Astrocyte (in vitro differentiated cells and primary cell): Measurements from ENCODE around the gene FUT7. TPM values are rescaled to one million over a fixed set of nuclear protein-coding genes. Genes with fewer than 3 reads are reported as not detected.

Experiments
- DNase-seq: peaks from one replicate; pipeline ENCODE4 v3.0.0-alpha.2; 2010; ENCODE audit warnings: low read depth
- FAIRE-seq: peaks from 2 replicates; lab custom pipeline; 2011; peaks lifted over from hg19 to GRCh38; lab: Jason Lieb, UNC
- H2AFZ ChIP-seq: 2 replicates; pipeline ENCODE4 v1.6.0; 2012; ENCODE audit warnings: low read depth, low read length, inconsistent platforms
- H3K27ac ChIP-seq: 2 replicates; pipeline ENCODE4 v1.5.1; 2011; ENCODE audit warnings: low read depth, low read length, inconsistent platforms
- H3K27me3 ChIP-seq: 2 replicates; pipeline ENCODE4 v1.6.0; 2011; ENCODE audit warnings: low read length, inconsistent platforms; ENCODE audit not compliant: insufficient read depth
- H3K36me3 ChIP-seq: 2 replicates; pipeline ENCODE4 v1.5.1; 2011; ENCODE audit warnings: low read length, inconsistent platforms; ENCODE audit not compliant: insufficient read depth
- H3K4me1 ChIP-seq: 2 replicates; pipeline ENCODE4 v1.5.1; 2011; ENCODE audit warnings: low read length, inconsistent platforms; ENCODE audit not compliant: insufficient read depth
- H3K4me2 ChIP-seq: 2 replicates; pipeline ENCODE4 v1.6.0; 2012; ENCODE audit warnings: low read length, inconsistent platforms
- H3K4me3 ChIP-seq: 2 replicates; pipeline ENCODE4 v1.5.1; 2011; ENCODE audit warnings: low read depth, mild to moderate bottlenecking, low read length, inconsistent platforms; ENCODE audit not compliant: insufficient read depth
- H3K79me2 ChIP-seq: 2 replicates; pipeline ENCODE4 v1.6.0; 2012; ENCODE audit warnings: mild to moderate bottlenecking, low read length, inconsistent platforms; ENCODE audit not compliant: insufficient read depth
- H3K9ac ChIP-seq: 2 replicates; pipeline ENCODE4 v1.6.0; 2012; ENCODE audit warnings: mild to moderate bottlenecking, low read length, inconsistent platforms
- H3K9me3 ChIP-seq: 2 replicates; pipeline ENCODE4 v1.5.1; 2012; ENCODE audit warnings: low read depth, mild to moderate bottlenecking, low read length, inconsistent platforms; ENCODE audit not compliant: insufficient read depth
- H4K20me1 ChIP-seq: 2 replicates; pipeline ENCODE4 v1.6.0; 2012; ENCODE audit warnings: low read length, inconsistent platforms; ENCODE audit not compliant: insufficient read depth
- H3K27ac Mint-ChIP-seq: one replicate; pipeline ENCODE4 v1.8.0; 2021; ENCODE audit warnings: mild to moderate bottlenecking, mixed read lengths; ENCODE audit not compliant: unreplicated experiment
- H3K27me3 Mint-ChIP-seq: one replicate; pipeline ENCODE4 v1.8.0; 2021; ENCODE audit warnings: low read depth, mixed read lengths; ENCODE audit not compliant: unreplicated experiment
- H3K36me3 Mint-ChIP-seq: one replicate; pipeline ENCODE4 v1.8.0; 2021; ENCODE audit warnings: low read depth, mixed read lengths; ENCODE audit not compliant: unreplicated experiment
- H3K4me1 Mint-ChIP-seq: one replicate; pipeline ENCODE4 v1.8.0; 2021; ENCODE audit warnings: low read depth, mixed read lengths; ENCODE audit not compliant: unreplicated experiment
- H3K4me3 Mint-ChIP-seq: one replicate; pipeline ENCODE4 v1.8.0; 2021; ENCODE audit warnings: mild to moderate bottlenecking, moderate library complexity, mixed read lengths; ENCODE audit not compliant: unreplicated experiment
- H3K9me3 Mint-ChIP-seq: one replicate; pipeline ENCODE4 v1.8.0; 2021; ENCODE audit warnings: mild to moderate bottlenecking, mixed read lengths; ENCODE audit not compliant: unreplicated experiment
- EZH2 ChIP-seq: IDR thresholded peaks from 2 replicates; pipeline ENCODE4 v1.6.1; 2012; ENCODE audit warnings: mild to moderate bottlenecking, low read length, inconsistent platforms; ENCODE audit not compliant: insufficient read depth
- total RNA-seq: library from RNA; stranded (reverse); gene quantifications from 2 replicates; pipeline ENCODE4 v1.2.1, GENCODE V29; 2021
- TF ChIP-seq, protein P1 (sequence below): IDR thresholded peaks from 2 replicates; pipeline ENCODE4 v1.5.1; 2011; ENCODE audit warnings: low read depth, mild to moderate bottlenecking, inconsistent platforms, low read length, moderate library complexity; ENCODE audit not compliant: insufficient read depth

The FUT7 gene
- total RNA-seq, 1 donor from 2014 or later = not detected

DNA sequence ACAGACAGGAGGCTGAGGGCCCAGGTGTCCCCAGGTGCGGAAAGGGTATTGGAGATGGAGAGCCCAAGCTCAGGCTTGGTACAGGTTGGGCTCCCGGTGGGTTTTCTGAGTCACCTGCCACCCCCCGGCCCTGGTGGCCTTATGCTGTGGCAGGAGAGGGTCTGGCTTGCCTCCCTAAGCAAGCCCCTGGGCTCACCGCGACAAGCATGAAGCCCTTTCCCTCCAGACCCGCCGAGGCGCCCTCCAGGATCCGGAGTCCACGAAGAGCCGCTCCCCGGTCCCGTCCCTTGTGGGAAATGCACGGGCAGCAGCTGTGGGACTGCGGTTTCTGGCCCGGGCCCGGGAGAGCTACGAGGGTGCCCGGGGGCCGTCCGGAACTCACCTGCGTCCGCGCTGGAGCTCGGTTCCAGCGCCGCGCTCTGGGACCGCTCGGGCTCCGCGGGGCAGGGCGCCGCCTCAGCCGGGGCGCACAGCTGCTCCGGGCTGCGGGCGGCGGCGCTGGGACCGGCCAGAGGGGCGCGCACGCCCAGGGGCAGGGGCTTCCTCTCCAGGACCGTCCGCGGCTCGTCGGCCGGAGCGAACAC, 37.7 kb upstream of the FUT7 start:
- Mint-ChIP-seq H3K27me3 (peaks cover 19% of the 10 kb centered on the region), H3K4me1 (no peaks in the 10 kb centered on the region), H3K36me3 (peaks cover 3% of the 10 kb centered on the region), H3K4me3 (no peak overlapping the region), H3K27ac (no peak overlapping the region), H3K9me3 (no peaks in the 10 kb centered on the region)
- peak overlapping the region; percentile 61 for H3K4me3 ChIP-seq
- H3K36me3 ChIP-seq = no peaks in the 10 kb centered on the region
- H3K79me2 ChIP-seq = no peaks in the 10 kb centered on the region
- H2AFZ ChIP-seq = no peak overlapping the region
- DNase-seq = no peak
- no peak for FAIRE-seq
- no peak overlapping the region for H3K9ac ChIP-seq
- H3K4me2 ChIP-seq = peak overlapping the region; percentile 86
- H3K27me3 ChIP-seq = no peaks in the 10 kb centered on the region
- peaks cover 9% of the 10 kb centered on the region for H3K4me1 ChIP-seq
- H3K9me3 ChIP-seq = no peaks in the 10 kb centered on the region
- no peak for TF ChIP-seq EZH2
- TF ChIP-seq, protein P1, sequence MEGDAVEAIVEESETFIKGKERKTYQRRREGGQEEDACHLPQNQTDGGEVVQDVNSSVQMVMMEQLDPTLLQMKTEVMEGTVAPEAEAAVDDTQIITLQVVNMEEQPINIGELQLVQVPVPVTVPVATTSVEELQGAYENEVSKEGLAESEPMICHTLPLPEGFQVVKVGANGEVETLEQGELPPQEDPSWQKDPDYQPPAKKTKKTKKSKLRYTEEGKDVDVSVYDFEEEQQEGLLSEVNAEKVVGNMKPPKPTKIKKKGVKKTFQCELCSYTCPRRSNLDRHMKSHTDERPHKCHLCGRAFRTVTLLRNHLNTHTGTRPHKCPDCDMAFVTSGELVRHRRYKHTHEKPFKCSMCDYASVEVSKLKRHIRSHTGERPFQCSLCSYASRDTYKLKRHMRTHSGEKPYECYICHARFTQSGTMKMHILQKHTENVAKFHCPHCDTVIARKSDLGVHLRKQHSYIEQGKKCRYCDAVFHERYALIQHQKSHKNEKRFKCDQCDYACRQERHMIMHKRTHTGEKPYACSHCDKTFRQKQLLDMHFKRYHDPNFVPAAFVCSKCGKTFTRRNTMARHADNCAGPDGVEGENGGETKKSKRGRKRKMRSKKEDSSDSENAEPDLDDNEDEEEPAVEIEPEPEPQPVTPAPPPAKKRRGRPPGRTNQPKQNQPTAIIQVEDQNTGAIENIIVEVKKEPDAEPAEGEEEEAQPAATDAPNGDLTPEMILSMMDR = no peak
- no peak overlapping the region for H3K27ac ChIP-seq
- peaks cover 14% of the 10 kb centered on the region for H4K20me1 ChIP-seq

DNA sequence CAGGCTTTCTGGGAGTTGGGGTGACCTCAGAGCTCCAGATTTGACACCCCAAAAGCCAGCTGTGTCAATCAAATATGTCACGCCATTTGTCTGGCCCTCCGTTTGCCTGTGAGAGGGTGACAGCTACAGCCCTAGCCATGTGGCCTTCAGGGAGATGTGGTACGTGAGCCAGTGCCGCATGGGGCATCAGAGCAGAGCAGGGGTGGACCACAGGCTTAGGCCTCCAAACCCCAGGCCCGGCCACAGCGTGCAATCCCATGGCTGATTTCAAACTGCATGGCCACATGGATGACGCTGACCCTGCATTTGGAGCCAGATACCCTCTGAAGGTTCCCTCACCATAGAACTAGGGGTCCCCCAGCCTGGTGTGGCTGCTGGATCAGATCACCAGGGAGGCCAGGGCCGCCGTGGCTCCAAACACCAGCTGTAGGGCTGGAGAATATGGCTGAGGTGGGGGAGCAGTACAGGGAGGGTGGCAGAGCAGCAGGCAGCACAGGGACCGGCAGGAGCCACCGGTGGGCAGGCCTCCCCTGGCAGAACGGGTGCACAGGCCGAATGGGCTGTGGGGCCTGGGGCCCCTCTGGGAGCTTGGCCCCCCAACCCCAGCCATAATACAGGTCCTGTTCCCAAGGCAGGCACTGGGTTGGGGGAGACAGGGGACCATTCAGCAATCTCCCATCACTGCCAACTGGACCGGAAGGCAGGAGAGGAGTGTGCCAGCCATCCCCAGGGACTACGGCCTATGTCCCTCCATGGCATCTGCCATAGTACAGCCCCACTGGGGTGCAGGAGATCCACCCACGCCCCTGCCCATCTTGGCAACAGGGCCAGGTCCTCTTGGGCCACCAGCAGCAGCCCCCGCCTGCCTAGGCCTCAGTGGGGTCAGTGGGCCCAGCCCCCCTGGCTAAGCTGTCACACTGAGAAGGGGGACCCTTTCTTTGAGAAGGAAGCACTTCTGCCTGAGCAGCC, 36.9 kb upstream of the FUT7 start:
- H3K36me3 Mint-ChIP-seq = peaks cover 3% of the 10 kb centered on the region
- no peaks in the 10 kb centered on the region for H3K27me3 ChIP-seq
- H3K4me1 ChIP-seq = peaks cover 9% of the 10 kb centered on the region
- H3K4me3 ChIP-seq = peak overlapping the region; percentile 39
- H3K9me3 ChIP-seq = no peaks in the 10 kb centered on the region
- H3K4me1 Mint-ChIP-seq = no peaks in the 10 kb centered on the region
- no peaks in the 10 kb centered on the region for H3K36me3 ChIP-seq
- peaks cover 15% of the 10 kb centered on the region for H3K27me3 Mint-ChIP-seq
- H4K20me1 ChIP-seq = peaks cover 14% of the 10 kb centered on the region
- TF ChIP-seq, protein P1 = no peak
- TF ChIP-seq EZH2 = no peak
- no peak overlapping the region for H3K4me3 Mint-ChIP-seq
- no peak for DNase-seq
- H3K27ac Mint-ChIP-seq = no peak overlapping the region
- H3K9me3 Mint-ChIP-seq = no peaks in the 10 kb centered on the region
- peak overlapping the region; percentile 86 for H3K4me2 ChIP-seq
- no peak overlapping the region for H3K27ac ChIP-seq
- no peak for FAIRE-seq
- H2AFZ ChIP-seq = no peak overlapping the region
- no peaks in the 10 kb centered on the region for H3K79me2 ChIP-seq
- H3K9ac ChIP-seq = no peak overlapping the region
